AG04450 (cell line): ENCODE results near the gene CHTF18. TPM values are rescaled to one million over a fixed set of nuclear protein-coding genes. Genes with fewer than 3 reads are reported as not detected.

Experiments used
- CTCF ChIA-PET: fragments of 300-600, 350-600 bp; formaldehyde crosslinking; extraction: SDS; loops from one replicate; lab custom pipeline; 2022; ENCODE audit warnings: antibody characterized with exemption, inconsistent platforms; lab: Charles Lee
- POLR2A ChIA-PET: fragments of 350-600 bp; formaldehyde crosslinking; extraction: SDS; loops from one replicate; lab custom pipeline; 2021; ENCODE audit warnings: antibody characterized with exemption, inconsistent platforms; lab: Yijun Ruan, JAX
- DNase-seq: peaks from one replicate; pipeline ENCODE4 v3.0.0-alpha.2; 2011; ENCODE audit warnings: low read depth, low spot score
- H3K27ac ChIP-seq: one replicate; pipeline ENCODE4 v1.5.1; 2012; ENCODE audit warnings: low read depth, low read length, control low read depth
- H3K27me3 ChIP-seq: one replicate; pipeline ENCODE4 v1.6.0; 2012; ENCODE audit warnings: low read length; ENCODE audit not compliant: control insufficient read depth, insufficient read depth
- H3K4me3 ChIP-seq: 2 replicates; pipeline ENCODE4 v1.5.1; 2011; ENCODE audit warnings: mild to moderate bottlenecking, low read depth, low read length, control low read depth
- H3K9me3 ChIP-seq: 2 replicates; pipeline ENCODE4 v1.5.1; 2012; ENCODE audit warnings: low read length; ENCODE audit not compliant: control insufficient read depth, insufficient read depth
- polyA plus RNA-seq: library from polyadenylated mRNA; depleted of rRNA; stranded (reverse); fragments of >200 nt; gene quantifications from 2 replicates; pipeline ENCODE4 v1.2.3, GENCODE V29; 2011
- TF ChIP-seq, protein P1 (sequence below): IDR thresholded peaks from 2 replicates; pipeline ENCODE4 v1.5.1; 2011; ENCODE audit warnings: low read depth, low read length, control low read depth, inconsistent platforms

The CHTF18 gene
- polyA plus RNA-seq, 1 experiment, result 1.1 TPM

DNA sequence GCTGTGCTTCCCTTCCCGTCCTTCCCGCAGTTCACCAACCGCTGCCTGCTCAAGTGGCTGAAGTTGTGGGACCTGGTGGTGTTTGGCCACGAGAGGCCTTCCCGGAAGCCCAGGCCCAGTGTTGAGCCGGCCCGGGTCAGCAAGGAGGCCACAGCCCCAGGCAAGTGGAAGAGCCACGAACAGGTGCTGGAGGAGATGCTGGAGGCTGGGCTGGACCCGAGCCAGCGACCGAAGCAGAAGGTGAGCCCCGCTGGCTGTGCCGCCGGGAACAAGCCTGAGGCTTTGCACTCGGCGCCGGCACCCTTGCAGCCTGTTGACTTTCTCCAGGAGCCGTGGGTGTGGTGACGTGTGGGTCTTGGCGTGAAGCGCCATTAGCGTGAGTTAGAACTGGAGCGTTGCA is 2.7 kb downstream of the CHTF18 start:
- POLR2A ChIA-PET, result no interaction called here
- Histone ChIP-seq H3K27me3 (no peaks in the 10 kb centered on the region), H3K4me3 (no peak overlapping the region), H3K9me3 (no peaks in the 10 kb centered on the region; the same call in 1 of the 2 replicates), H3K27ac (no peak overlapping the region)
- CTCF ChIA-PET, result no interaction called here
- TF ChIP-seq, protein P1, sequence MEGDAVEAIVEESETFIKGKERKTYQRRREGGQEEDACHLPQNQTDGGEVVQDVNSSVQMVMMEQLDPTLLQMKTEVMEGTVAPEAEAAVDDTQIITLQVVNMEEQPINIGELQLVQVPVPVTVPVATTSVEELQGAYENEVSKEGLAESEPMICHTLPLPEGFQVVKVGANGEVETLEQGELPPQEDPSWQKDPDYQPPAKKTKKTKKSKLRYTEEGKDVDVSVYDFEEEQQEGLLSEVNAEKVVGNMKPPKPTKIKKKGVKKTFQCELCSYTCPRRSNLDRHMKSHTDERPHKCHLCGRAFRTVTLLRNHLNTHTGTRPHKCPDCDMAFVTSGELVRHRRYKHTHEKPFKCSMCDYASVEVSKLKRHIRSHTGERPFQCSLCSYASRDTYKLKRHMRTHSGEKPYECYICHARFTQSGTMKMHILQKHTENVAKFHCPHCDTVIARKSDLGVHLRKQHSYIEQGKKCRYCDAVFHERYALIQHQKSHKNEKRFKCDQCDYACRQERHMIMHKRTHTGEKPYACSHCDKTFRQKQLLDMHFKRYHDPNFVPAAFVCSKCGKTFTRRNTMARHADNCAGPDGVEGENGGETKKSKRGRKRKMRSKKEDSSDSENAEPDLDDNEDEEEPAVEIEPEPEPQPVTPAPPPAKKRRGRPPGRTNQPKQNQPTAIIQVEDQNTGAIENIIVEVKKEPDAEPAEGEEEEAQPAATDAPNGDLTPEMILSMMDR, result no peak
- no peak for DNase-seq

- TF ChIP-seq, protein P1, result no peak
- Histone ChIP-seq H3K9me3 (no peaks in the 10 kb centered on the region; the same call in 1 of the 2 replicates), H3K27ac (no peak overlapping the region), H3K27me3 (no peaks in the 10 kb centered on the region), H3K4me3 (no peak overlapping the region)
- POLR2A ChIA-PET, result no interaction called here
- DNase-seq, result no peak
- CTCF ChIA-PET, result no interaction called here
Measured at GRCh38 chr16:792221-792995, 4.0 kb downstream of the CHTF18 start.

DNA sequence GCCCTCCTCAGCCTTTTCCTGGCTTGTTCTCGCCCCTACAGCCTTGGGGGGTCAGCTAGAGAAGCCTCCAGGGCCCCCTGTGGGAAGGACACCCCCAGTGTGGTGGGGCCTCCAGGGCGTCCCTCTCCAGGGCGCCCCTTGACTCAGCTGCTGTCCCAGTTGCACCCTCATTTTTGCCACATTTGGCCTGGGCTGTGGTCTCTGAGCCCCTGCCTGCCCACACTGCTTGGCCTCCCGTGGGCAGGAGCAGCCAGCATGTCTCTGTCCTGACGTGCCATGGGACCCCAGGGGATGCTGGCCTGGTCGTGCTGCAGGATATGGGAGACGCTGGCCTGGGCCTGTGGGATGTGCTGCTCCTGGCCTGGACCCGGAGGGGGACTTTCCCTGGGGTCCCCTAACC is 5.0 kb downstream of the CHTF18 start:
- CTCF ChIA-PET, result no interaction called here
- no peaks in the 10 kb centered on the region for H3K27me3 ChIP-seq
- no peak overlapping the region for H3K4me3 ChIP-seq
- TF ChIP-seq, protein P1, result no peak
- no peak overlapping the region for H3K27ac ChIP-seq
- no peak for DNase-seq
- POLR2A ChIA-PET, result no interaction called here
- peaks cover 7% of the 10 kb centered on the region; the same call in 1 of the 2 replicates for H3K9me3 ChIP-seq

DNA sequence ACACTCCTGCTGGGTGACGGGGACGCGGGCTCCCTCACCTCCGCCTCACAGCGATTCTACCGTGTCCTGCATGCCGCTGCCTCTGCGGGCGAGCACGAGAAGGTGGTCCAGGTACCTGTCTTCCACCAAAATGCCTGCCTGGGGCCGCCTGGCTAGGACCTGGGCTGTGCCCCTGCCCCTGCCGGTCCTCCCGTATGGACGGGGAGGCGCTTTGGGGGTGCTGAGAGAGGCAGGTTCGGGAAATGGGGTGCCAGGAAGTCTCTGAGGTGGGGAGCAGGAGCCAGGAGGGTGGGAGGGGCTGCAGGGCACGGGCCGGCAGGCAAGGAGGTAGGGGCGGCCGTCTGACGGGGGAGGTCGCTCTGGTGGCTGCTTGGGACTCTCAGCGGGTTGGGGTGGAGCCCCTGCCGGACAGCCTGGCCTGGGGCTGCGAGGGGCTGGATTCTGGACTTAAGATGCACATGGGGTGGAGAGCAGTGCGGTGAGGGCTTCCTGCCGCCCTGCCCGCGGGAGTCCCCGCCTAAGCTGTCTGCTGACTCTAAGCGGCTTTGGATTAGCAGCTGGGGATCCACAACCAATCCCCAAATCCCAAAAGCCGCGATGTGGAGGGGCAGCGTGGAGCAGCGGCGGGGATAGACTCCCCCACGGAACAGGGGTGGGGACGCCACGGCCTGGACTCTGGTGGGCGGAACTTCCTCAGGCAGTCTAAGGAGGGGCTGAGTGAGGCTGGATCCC is 5.8 kb downstream of the CHTF18 start:
- ChIA-PET CTCF (no interaction called here), POLR2A (no interaction called here)
- TF ChIP-seq, protein P1, result no peak

GRCh38 chr16:794853-795466 is 6.5 kb downstream of the CHTF18 start:
- ChIA-PET POLR2A (no interaction called here), CTCF (no interaction called here)
- Histone ChIP-seq H3K9me3 (peaks cover 10% of the 10 kb centered on the region; the same call in 1 of the 2 replicates), H3K27me3 (peaks cover 2% of the 10 kb centered on the region), H3K4me3 (no peak overlapping the region), H3K27ac (no peak overlapping the region)
- DNase-seq, result no peak
- TF ChIP-seq, protein P1, result no peak

More for the DNA sequence above, 5.8 kb downstream of the CHTF18 start:
- Histone ChIP-seq H3K27ac (no peak overlapping the region), H3K4me3 (no peak overlapping the region), H3K27me3 (no peaks in the 10 kb centered on the region), H3K9me3 (peaks cover 10% of the 10 kb centered on the region; the same call in 1 of the 2 replicates)
- no peak for DNase-seq
